ENCODE measurements around the gene ISLR. TPM values are rescaled to one million over a fixed set of nuclear protein-coding genes. Genes with fewer than 3 reads are reported as not detected.

Gene ISLR
- total RNA-seq, 2 donors from 2014 or later, result 0.29 TPM; not detected in 1

GRCh38 chr15:74128785-74129585, 44.5 kb upstream of the ISLR start:
- Mint-ChIP-seq H3K9me3 (no peaks in the 10 kb centered on the region), H3K36me3 (ENCODE audit: low read depth) (no peaks in the 10 kb centered on the region), H3K4me1 (peaks cover 26% of the 10 kb centered on the region), H3K27me3 (ENCODE audit: insufficient read depth) (peaks cover 88% of the 10 kb centered on the region), H3K4me3 (peak overlapping the region; percentile 43), H3K27ac (no peak overlapping the region)
- Histone ChIP-seq H3K36me3 (ENCODE audit: control insufficient read depth, insufficient read depth, low read length) (no peaks in the 10 kb centered on the region), H3K4me3 (ENCODE audit: low read length) (peak overlapping the region; percentile 40), H3K27ac (ENCODE audit: low read depth, low read length) (no peak overlapping the region), H3K9me3 (ENCODE audit: control insufficient read depth, low read length) (no peaks in the 10 kb centered on the region), H3K4me1 (ENCODE audit: control insufficient read depth, insufficient read depth, low read length) (peaks cover 3% of the 10 kb centered on the region), H3K27me3 (ENCODE audit: control insufficient read depth, insufficient read depth, low read length, poor library complexity, severe bottlenecking) (peaks cover 81% of the 10 kb centered on the region), H3K9ac (ENCODE audit: extremely low read depth, low read length, poor library complexity, severe bottlenecking) (no peak overlapping the region)
- TF ChIP-seq CTCF (conservative IDR thresholded peaks at IDR 0.05), result no peak
- 0 to 2% methylated on average over 12 to 41 of the region's 43 CpGs for WGBS, 2 experiments (ENCODE audit: insufficient coverage in 1 of 2, insufficient read length in 1 of 2)
- peak; percentile 72 for DNase-seq

- Mint-ChIP-seq H3K9me3 (no peaks in the 10 kb centered on the region), H3K36me3 (ENCODE audit: low read depth) (no peaks in the 10 kb centered on the region), H3K27me3 (ENCODE audit: insufficient read depth) (peaks cover 94% of the 10 kb centered on the region), H3K4me3 (peak overlapping the region; percentile 43), H3K27ac (no peak overlapping the region), H3K4me1 (peaks cover 28% of the 10 kb centered on the region)
- H3K27me3 ChIP-seq (ENCODE audit: control insufficient read depth, insufficient read depth, low read length, poor library complexity, severe bottlenecking), result peaks cover 87% of the 10 kb centered on the region
- H3K36me3 ChIP-seq (ENCODE audit: control insufficient read depth, insufficient read depth, low read length), result no peaks in the 10 kb centered on the region
- no peak for TF ChIP-seq CTCF (conservative IDR thresholded peaks at IDR 0.05)
- peaks cover 3% of the 10 kb centered on the region for H3K4me1 ChIP-seq (ENCODE audit: control insufficient read depth, insufficient read depth, low read length)
- H3K4me3 ChIP-seq (ENCODE audit: low read length), result peak overlapping the region; percentile 40
- WGBS, 2 experiments (ENCODE audit: insufficient coverage in 1 of 2, insufficient read length in 1 of 2), result 0 to 1% methylated on average over 6 to 39 of the region's 40 CpGs
- H3K27ac ChIP-seq (ENCODE audit: low read depth, low read length), result no peak overlapping the region
- H3K9me3 ChIP-seq (ENCODE audit: control insufficient read depth, low read length), result no peaks in the 10 kb centered on the region
- peak; percentile 84 for DNase-seq
- no peak overlapping the region for H3K9ac ChIP-seq (ENCODE audit: extremely low read depth, low read length, poor library complexity, severe bottlenecking)
Measured at GRCh38 chr15:74129586-74130154, 43.8 kb upstream of the ISLR start.

GRCh38 chr15:74130155-74130848, 43.2 kb upstream of the ISLR start, which contains the start of gene ISLR2:
Gene ISLR2, plus strand, starts transcription at chr15:74130586. Its CDS starts 2,169 bp downstream, at chr15:74132755.
- Histone ChIP-seq H3K9ac (ENCODE audit: extremely low read depth, low read length, poor library complexity, severe bottlenecking) (no peak within 1 kb of the TSS), H3K27me3 (ENCODE audit: control insufficient read depth, insufficient read depth, low read length, poor library complexity, severe bottlenecking) (peaks cover 94% of the 10 kb centered on the region), H3K27ac (ENCODE audit: low read depth, low read length) (no peak within 1 kb of the TSS), H3K9me3 (ENCODE audit: control insufficient read depth, low read length) (no peaks in the 10 kb centered on the region), H3K36me3 (ENCODE audit: control insufficient read depth, insufficient read depth, low read length) (no peaks in the 10 kb centered on the region), H3K4me1 (ENCODE audit: control insufficient read depth, insufficient read depth, low read length) (peaks cover 3% of the 10 kb centered on the region), H3K4me3 (ENCODE audit: low read length) (peak within 1 kb of the TSS; percentile 40)
- H3K36me3 Mint-ChIP-seq (ENCODE audit: low read depth), result no peaks in the 10 kb centered on the region
- peaks cover 28% of the 10 kb centered on the region for H3K4me1 Mint-ChIP-seq
- TF ChIP-seq CTCF (conservative IDR thresholded peaks at IDR 0.05), result no peak
- H3K27ac Mint-ChIP-seq, result no peak within 1 kb of the TSS
- 1 to 2% methylated on average over 29 to 51 of the region's 53 CpGs for WGBS, 2 experiments (ENCODE audit: insufficient coverage in 1 of 2, insufficient read length in 1 of 2)
- H3K27me3 Mint-ChIP-seq (ENCODE audit: insufficient read depth), result peaks cover 98% of the 10 kb centered on the region
- H3K9me3 Mint-ChIP-seq, result no peaks in the 10 kb centered on the region
- H3K4me3 Mint-ChIP-seq, result peak within 1 kb of the TSS; percentile 43
- DNase-seq, result no peak

Measured in endodermal cell (in vitro differentiated cells).